ENCODE measurements around the gene ENO2. TPM values are rescaled to one million over a fixed set of nuclear protein-coding genes. Genes with fewer than 3 reads are reported as not detected.

The ENO2 gene
- total RNA-seq, 1 experiment from 2014 or later: 13.4 TPM

DNA sequence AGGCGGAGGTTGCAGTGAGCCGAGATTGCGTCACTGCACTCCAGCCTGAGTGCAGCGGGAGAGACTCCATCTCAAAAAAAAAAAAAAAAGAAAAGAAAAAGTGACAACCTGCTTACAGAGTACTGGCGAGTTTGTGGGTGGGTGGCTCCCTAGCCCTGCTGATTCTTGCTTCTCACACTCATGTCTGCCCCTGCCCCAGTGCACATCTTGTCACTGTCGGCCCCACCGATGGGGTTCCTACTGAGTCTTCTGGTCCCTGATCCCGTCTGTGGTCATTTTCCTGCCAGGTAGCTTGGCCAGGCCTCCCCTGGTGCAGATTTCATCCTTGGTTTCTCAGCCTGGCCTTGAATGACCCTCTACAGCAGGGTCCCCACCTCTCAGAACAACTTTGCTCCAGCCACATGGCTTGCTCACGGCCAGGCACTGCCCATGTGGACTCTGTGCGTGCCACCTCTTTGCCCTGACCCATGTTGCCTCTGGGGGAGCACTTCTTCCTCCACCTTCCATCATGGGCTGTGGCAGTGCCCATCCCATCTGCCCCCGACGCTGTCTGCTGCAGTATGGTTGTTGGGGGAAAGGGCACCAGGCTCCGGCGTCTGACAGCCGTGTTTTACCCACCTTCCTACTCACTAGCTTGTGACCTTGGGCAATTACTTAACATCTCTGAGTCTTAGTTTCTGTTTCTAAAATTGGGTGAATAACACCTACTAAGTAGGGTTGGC is 34.7 kb downstream of the ENO2 start:
- DNase-seq (ENCODE audit: low read depth): no peak

DNA sequence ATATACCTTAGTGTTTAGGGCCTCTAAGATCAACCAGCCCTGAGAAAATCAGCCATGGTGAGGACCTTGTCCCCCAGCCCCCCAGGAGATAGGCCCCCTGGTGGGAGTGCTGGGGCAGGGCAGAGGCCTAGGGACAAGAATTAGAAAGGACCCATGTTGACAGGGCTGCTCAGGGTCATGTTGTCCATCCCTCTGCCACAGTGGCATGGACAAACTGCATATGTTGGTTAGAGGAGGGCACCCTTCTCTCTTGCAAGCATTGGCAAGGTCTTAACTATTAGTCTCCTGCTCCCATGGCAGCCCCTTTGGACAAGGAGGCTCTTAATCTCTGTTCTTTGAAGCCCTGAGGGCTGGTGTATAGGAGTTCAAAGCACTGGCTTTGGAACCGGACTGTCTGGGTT is 36.0 kb downstream of the ENO2 start:
- no peak for DNase-seq (ENCODE audit: low read depth)

DNA sequence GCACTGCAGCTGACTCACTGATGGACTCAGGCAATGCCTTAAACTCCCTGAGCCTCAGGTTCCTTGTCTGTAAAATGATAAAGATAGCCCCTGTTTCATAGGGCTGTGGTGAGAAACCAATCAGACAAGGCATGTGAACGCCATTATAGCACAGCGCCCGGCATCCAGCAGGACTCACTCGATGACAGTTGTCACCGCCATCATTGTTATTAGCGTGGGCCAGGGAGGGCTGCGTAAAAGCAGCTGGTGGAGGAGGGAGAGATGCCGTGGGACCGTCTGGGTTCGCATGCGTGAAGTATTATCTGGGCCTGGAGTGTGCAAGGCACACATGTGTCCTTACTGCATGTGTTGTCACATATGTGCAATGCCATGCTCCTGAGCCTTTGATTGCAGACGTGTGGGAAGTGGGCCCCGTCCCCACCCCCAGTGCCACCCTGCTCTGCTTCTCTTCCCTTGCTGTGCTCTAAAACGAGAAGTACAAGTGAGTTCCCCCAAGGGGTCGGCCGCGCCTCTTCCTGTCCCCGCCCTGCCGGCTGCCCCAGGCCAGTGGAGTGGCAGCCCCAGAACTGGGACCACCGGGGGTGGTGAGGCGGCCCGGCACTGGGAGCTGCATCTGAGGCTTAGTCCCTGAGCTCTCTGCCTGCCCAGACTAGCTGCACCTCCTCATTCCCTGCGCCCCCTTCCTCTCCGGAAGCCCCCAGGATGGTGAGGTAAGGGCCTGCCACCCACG is 36.6 kb downstream of the ENO2 start, which contains the start of gene PTPN6:
Gene PTPN6 (plus strand): TSS at position 546 of the 730 bp plus-strand sequence. CDS start 157 bp downstream, at position 703.
- no peak for DNase-seq (ENCODE audit: low read depth)

DNA sequence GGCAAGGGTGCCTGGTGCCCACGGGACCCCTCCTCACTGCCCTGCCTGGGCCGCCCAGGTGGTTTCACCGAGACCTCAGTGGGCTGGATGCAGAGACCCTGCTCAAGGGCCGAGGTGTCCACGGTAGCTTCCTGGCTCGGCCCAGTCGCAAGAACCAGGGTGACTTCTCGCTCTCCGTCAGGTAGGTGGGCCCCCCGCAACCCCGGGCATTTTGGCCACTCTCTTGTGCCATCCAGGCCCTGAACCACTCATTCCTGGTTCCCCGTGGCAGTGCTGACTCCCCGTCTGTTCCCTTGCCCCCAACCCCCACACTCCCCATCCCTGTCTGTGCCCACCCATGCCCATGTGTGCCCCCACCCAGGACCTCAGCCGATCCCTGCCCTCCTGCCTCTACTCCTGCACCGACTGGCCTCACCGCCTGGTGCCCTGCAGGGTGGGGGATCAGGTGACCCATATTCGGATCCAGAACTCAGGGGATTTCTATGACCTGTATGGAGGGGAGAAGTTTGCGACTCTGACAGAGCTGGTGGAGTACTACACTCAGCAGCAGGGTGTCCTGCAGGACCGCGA is 37.3 kb downstream of the ENO2 start:
- no peak for DNase-seq (ENCODE audit: low read depth)

DNA sequence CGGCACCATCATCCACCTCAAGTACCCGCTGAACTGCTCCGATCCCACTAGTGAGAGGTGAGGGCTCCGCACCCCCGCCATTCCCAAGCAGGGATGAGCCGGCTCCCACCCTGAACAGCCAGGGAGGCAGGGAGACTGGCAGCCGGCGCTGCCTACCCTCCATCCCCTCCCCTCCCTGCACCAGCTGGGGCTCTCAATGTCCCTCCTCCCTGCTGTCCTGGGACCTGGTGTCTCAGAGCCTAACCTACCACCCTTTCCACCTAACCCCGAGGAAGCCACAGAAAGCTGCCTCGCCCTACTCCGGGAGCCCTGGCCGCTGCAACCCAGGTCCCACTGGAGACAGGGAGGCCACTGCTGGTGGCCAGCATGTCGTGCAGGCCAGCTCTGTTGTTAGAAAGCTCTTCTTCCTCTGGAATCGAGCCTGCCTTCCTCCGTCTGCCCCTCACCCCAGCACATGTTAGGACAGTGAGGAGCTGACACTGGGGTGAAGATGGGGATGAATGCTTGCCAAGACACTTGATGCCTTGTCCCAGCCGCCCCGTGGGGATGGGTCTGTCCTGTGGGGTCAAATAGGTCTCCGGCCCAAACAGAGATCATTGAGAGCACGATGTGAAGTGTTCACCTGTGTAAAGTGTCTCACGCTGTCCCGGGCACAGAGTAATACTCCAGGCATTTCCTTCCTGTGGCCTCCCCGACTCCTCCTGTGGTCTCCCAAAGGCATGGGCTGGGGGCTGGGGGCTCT is 37.9 kb downstream of the ENO2 start:
- no peak for DNase-seq (ENCODE audit: low read depth)

DNA sequence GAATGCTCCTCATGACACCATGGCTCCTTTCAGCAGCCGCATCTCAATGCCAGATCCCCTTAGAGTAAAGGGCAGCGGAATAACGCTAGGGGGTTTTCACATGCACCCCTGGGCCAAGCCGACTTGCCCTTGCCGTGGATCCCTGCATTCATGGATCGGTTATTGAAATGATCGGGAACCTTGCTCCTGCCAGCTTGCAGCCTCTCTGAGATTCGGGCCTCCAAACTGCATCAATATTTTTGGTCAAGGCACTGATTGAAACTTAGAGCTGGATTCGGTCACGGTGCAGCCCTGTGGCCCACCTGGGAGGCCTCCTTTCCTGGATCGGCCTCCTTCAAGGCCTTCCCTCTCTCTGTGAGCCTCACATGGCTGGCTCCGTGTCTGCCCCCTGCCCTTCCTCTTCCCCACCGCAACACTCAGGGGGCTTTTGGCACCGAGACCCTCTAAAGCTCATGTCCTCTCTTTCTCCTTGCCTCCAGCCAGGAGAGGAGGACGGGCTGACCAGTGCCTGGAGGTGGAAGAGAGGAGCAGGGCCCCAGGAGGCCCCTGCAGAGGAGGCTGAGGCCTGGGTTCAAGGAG is 38.6 kb downstream of the ENO2 start:
- no peak for DNase-seq (ENCODE audit: low read depth)

DNA sequence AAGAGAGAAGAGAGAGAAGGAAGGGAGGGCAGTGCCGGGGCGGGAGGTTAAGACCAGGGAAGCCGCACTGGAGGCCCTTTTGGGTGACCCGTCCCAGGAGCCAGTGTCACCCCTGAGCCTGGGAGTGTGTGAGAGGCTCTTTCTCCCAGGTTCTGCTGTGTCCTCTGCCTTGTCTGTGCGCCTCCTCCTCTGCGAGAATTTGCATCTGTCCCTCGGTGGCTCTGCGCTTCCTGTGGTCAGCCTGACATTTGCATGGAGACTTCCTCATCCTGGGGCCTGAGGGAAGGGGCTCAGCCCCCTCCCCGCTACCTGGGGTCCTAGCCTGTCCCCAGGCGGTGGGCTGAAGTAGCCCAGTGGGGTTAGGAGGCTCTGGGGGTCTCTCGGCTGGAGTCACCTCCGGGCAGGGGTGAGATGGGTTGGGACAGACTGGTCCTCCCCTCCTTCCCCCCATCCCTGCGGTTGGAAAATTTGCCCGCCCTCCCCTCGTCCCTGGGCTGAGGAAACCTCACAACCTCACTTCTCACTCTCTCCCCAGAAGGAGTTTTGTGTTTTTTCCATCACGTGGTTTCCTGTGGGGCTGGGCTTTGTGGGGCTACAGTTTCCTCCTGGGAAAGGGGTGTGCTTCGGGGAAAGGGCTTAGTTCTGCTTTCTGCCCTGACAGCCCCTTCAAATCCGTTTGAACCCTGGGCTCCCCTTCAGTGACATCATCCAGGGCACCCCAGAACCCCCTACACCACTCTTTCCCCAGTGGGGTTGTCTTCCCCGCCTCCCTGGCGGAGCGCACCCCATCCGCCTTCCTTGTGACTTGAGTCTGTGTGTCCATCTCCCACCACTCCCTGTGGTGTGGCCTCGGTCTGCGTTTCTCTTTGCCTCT is 39.3 kb downstream of the ENO2 start:
- no peak for DNase-seq (ENCODE audit: low read depth)

DNA sequence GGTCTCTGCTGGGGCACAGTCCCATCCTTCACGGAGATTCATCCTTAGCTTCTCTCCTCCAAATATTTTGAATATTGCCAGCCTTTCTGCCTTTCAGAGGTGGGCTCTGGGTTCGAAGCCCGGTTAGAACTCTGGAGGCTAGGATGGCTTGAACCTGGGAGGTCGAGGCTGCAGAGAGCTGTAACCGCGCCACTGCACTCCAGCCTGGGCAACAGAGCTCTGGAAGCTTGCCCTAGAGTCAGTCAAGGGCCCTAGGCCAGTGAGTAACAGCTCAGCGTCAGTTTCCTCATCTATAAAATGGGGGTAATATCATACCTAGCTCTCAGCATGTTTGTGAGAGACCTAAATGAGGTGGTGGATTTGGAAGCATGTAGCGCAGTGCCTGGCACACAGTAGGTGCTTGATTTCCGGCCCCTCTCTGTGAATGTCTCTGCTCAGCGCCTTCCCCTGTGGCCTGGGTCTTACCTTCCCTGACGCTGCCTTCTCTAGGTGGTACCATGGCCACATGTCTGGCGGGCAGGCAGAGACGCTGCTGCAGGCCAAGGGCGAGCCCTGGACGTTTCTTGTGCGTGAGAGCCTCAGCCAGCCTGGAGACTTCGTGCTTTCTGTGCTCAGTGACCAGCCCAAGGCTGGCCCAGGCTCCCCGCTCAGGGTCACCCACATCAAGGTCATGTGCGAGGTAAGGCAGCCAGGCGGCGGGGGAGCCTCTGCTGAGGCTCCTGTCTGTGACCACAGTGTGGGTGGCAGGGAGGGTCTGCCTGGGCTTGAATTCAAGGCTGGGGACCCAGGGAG is 40.1 kb downstream of the ENO2 start:
- no peak for DNase-seq (ENCODE audit: low read depth)

DNA sequence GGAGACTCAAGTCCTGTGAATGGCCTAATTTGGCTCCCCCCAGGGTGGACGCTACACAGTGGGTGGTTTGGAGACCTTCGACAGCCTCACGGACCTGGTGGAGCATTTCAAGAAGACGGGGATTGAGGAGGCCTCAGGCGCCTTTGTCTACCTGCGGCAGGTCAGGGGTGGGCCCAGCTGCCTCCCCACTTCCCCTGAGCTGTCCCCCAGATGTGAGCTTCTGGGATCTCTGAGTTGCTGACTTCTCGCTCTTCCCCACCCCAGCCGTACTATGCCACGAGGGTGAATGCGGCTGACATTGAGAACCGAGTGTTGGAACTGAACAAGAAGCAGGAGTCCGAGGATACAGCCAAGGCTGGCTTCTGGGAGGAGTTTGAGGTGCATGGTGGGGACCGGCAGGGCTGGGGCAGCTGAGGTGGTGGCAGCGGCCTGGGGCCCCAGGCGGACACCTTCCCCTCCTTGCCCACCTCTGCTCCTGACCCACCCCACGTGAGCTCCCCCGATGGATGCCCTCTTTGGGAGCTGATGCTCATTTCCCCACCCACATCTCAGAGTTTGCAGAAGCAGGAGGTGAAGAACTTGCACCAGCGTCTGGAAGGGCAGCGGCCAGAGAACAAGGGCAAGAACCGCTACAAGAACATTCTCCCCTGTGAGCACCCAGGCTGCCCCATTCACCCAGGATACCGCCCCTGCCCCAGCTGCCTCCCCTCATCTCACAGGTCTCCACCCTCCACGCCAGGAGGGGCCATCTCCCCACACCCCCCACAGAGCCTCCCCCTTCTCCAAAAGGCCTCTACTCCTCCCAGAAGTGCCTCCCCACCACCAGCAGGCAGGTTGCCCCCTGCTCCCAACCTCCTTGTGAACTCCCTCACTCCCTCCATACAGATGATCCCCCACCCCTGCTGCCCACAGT is 41.0 kb downstream of the ENO2 start:
- DNase-seq (ENCODE audit: low read depth): no peak

DNA sequence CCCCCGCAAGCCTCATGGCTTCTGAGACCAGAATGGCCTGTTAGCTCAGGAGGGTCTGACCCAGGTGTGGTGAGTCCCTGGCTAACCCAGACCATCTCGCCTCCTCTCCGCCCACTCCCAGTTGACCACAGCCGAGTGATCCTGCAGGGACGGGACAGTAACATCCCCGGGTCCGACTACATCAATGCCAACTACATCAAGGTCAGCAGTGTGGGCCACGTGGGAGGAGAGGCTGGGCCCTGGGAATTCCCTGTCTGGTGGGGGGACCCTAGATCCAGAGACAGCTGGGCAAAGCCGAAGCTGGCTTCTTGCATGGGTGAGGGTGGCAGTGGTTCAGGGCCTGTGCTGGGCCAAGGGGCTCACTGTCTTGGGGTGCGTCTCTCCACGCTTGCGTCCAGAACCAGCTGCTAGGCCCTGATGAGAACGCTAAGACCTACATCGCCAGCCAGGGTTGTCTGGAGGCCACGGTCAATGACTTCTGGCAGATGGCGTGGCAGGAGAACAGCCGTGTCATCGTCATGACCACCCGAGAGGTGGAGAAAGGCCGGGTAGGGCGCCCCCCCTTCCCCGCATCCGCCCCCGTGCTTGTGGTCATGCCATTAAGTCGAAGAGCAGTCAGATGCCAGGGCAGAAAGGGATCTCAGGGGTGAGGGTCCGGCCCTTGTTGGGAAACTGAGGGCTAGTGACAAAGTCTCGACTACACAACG is 41.8 kb downstream of the ENO2 start:
- DNase-seq (ENCODE audit: low read depth): no peak

DNA sequence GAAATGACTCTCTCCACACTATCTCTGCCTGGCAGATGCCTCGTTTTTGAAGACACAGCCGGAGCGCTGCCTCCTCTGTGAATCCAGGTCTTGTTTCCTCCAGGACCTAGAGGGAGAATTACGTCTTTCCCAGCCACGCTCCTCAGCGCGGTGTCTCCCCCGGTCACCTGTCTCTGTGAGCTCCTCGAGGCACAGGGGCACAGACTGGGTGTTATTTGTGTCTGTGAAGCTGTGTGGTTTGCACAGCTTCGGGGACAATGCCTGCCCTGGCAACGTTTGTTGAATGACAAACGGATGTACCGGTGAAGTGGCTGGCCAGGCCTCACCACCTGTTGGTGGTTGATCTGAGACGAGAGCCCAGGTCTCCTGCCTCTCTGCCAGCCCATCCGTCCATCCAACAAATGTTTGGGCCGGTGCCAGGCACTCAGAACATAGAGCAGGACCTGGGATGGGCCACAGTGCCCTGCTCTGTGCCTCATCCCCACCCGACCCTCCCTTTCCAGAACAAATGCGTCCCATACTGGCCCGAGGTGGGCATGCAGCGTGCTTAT is 42.8 kb downstream of the ENO2 start:
- no peak for DNase-seq (ENCODE audit: low read depth)

DNA sequence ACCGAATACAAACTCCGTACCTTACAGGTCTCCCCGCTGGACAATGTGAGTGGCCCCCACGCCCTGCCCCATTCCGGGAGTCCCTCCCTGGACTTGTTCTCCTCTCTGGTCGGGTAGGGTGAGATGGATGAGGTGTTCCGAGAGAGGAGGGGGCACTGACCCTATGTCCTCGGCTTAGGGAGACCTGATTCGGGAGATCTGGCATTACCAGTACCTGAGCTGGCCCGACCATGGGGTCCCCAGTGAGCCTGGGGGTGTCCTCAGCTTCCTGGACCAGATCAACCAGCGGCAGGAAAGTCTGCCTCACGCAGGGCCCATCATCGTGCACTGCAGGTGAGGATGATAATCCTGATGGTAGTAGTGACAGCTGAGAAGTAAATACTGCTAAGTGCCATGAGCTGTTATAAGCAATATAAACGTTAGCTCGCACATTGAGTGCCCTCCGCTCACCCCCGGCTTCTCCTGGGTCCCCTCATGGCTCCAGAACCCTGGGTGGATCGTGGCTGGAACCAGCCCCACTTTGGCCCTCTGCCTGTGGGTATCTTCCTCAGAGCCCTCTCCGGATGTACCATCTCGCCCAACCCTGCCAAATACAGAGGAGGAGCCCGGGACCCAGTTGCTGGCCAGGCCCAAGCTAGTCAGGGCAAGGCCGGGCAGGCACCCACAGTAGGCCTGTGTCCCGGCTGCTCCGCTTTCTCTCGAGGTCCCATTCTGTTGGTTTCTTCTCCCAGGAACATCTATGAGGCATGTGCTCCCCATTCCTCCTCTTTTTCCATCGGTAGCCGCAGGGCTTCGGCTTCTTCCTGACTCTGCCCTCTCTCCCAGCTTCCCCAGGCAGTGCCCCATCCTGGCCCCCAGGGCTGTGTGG is 43.6 kb downstream of the ENO2 start:
- DNase-seq (ENCODE audit: low read depth): no peak

DNA sequence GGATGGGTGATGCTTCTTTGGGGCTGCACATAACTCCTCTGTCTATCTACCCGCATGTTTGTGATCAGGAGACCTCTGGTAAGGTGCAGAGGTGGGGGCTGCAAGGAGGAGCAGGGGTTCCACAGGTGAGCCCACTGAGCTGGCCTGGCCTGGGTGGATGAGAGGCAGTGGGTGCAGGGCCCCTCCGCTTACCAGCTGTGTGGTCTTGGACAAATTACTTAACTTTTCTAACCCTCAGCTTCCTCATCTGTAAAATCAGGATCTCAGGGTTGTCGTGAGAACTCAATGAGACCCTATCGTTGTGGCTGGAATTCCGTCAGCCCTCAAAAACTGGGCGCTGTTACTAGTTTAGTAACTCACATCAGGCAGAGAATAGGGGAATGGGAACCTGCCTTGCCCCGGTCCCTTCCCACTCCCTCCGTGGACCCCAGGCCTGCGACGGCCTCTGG is 44.3 kb downstream of the ENO2 start:
- no peak for DNase-seq (ENCODE audit: low read depth)

DNA sequence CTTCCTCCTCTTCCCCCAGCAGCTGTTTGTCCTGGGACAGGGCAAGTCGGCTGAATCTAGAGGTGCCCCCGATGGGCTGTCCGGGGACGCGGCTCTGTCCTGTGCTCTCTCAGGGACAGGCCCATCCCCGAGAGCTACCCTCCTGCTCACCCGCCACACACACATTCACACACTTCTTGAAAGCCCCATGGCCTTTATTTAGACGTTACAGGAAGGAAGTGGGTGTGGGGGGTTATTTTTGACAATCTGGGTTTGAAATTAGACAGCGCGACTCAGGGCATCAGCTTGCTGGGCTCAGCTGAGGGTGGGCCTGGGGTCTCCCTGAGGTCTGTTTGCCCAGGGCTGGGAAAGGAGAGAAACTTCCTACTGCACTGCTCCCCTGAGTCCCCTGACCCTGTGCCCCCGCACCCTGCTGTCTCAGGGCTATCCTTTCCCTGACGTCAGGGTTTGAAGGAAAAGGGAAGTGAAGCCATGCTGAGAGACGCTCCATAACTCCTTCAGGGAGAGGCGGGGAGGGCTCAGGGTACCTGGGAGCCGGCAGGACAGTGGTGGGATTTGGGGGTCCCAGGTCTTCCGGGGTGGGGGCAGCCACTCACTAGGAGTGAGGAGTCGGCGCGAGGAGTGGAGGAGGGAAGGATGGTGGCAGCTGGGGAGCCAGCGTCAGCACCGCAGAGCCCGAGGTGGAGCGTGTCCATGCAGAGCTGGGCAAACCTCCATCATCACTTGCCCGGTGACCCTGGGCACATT is 44.9 kb downstream of the ENO2 start:
- no peak for DNase-seq (ENCODE audit: low read depth)

DNA sequence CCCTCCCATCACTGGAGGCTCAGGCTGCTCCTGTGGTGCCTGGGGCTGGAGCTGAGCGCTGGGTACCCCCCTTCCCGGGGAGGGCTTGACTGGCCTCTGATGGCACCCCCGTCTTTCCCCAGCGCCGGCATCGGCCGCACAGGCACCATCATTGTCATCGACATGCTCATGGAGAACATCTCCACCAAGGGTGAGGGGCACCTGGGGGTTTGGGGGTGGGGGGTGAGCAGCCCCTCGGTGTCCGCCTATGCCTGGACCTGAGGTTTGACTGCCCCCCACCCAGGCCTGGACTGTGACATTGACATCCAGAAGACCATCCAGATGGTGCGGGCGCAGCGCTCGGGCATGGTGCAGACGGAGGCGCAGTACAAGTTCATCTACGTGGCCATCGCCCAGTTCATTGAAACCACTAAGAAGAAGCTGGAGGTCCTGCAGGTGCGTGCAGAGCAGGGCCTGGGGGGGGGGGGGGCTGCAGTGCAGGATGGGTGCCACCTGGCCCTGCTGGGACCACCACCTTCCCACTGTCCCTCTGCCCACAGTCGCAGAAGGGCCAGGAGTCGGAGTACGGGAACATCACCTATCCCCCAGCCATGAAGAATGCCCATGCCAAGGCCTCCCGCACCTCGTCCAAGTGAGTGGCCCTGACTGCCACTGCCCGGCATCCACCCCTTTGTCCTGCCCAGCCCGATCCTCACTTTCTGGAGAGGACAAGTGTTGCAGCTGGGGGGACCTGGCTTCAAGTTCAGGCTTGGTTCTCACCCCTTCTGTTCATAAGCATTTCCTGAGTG is 45.6 kb downstream of the ENO2 start:
- DNase-seq (ENCODE audit: low read depth): no peak

Measured in Daoy (cell line).